OCI-LY7 (cell line): ENCODE measurements around the gene GAN. TPM values are rescaled to one million over a fixed set of nuclear protein-coding genes. Genes with fewer than 3 reads are reported as not detected.

Source experiments
- BruUV-seq: library from RNA; stranded (reverse); fragments of 400-500 nt; replicated peaks from 2 replicates; lab custom pipeline; 2021; lab: Mats Ljungman, UMichigan
- CTCF ChIA-PET: fragments of 300-600 bp; sonication (Branson Sonifier 250); formaldehyde crosslinking; loops from one replicate; lab custom pipeline; 2022; ENCODE audit warnings: antibody characterized with exemption; ENCODE audit not compliant: unreplicated experiment; lab: Charles Lee
- POLR2A ChIA-PET: fragments of 300-600 bp; sonication (Branson Sonifier 250); formaldehyde crosslinking; loops from one replicate; lab custom pipeline; 2022; ENCODE audit warnings: antibody characterized with exemption; lab: Charles Lee
- DNase-seq: peaks from one replicate; pipeline ENCODE4 v3.0.0-alpha.2; 2015; ENCODE audit warnings: low spot score
- H2AFZ ChIP-seq: fragments of 200-600 bp; sonication (generic), shearing (Covaris generic); 2 replicates; pipeline ENCODE4 v1.6.1; 2014; ENCODE audit warnings: mild to moderate bottlenecking, antibody characterized with exemption, low read length, moderate library complexity
- H3K27ac ChIP-seq: fragments of 200-600 bp; sonication (generic); 2 replicates; pipeline ENCODE4 v1.5.1; 2014; ENCODE audit warnings: mixed run types, low read depth, mild to moderate bottlenecking, moderate library complexity, low read length, inconsistent platforms; ENCODE audit not compliant: poor library complexity, severe bottlenecking
- H3K36me3 ChIP-seq: fragments of 200-600 bp; sonication (generic); 2 replicates; pipeline ENCODE4 v1.6.1; 2014; ENCODE audit warnings: mild to moderate bottlenecking, antibody characterized with exemption, low read length, moderate library complexity, mixed read lengths; ENCODE audit not compliant: insufficient read depth
- H3K4me1 ChIP-seq: fragments of 200-600 bp; sonication (generic); 2 replicates; pipeline ENCODE4 v1.5.1; 2014; ENCODE audit warnings: mild to moderate bottlenecking, low read length; ENCODE audit not compliant: insufficient read depth, poor library complexity, severe bottlenecking
- H3K4me2 ChIP-seq: fragments of 200-600 bp; sonication (generic); 2 replicates; pipeline ENCODE4 v1.6.1; 2014; ENCODE audit warnings: mild to moderate bottlenecking, low read length
- H3K4me3 ChIP-seq: fragments of 200-600 bp; sonication (generic); 2 replicates; pipeline ENCODE4 v1.5.1; 2014; ENCODE audit warnings: mild to moderate bottlenecking, low read depth, low read length; ENCODE audit not compliant: poor library complexity, severe bottlenecking
- H3K79me2 ChIP-seq: fragments of 200-600 bp; sonication (generic); 2 replicates; pipeline ENCODE4 v1.6.1; 2016; ENCODE audit warnings: low read depth, mild to moderate bottlenecking, low read length, moderate library complexity, mixed read lengths; ENCODE audit not compliant: insufficient read depth
- H3K9me2 ChIP-seq: fragments of 200-600 bp; sonication (generic); 2 replicates; pipeline ENCODE4 v1.6.1; 2016; ENCODE audit warnings: mild to moderate bottlenecking, low read length, mixed read lengths; ENCODE audit not compliant: insufficient read depth
- H3K9me3 ChIP-seq: fragments of 200-600 bp; sonication (generic); 2 replicates; pipeline ENCODE4 v1.6.1; 2014; ENCODE audit warnings: mild to moderate bottlenecking, mixed run types, low read length, mixed read lengths
- H4K20me1 ChIP-seq: fragments of 200-600 bp; sonication (generic); 2 replicates; pipeline ENCODE4 v1.6.1; 2014; ENCODE audit warnings: mild to moderate bottlenecking, antibody characterized with exemption, low read length, moderate library complexity, mixed read lengths; ENCODE audit not compliant: insufficient read depth
- CTCF ChIP-seq: fragments of 200-600 bp; sonication (generic); conservative IDR thresholded peaks from 2 replicates; pipeline ENCODE4 v1.5.1; 2014; ENCODE audit warnings: mild to moderate bottlenecking, antibody characterized with exemption, low read length, moderate library complexity, mixed read lengths
- EZH2phosphoT487 ChIP-seq: fragments of 200-600 bp; sonication (generic); IDR thresholded peaks from 2 replicates; pipeline ENCODE4 v1.6.1; 2018; ENCODE audit warnings: low read depth, borderline replicate concordance, mild to moderate bottlenecking, mixed run types, antibody characterized with exemption, low read length, moderate library complexity, mixed read lengths
- intact Hi-C: fragments of 100-400 bp; cut with micrococcal nuclease; formaldehyde crosslinking; loops from one replicate; pipeline ENCODE4 v1.10.0; 2022; ENCODE audit not compliant: unreplicated experiment
- total RNA-seq, 2 experiments: library from RNA; depleted of rRNA in 1 of 2; stranded (reverse); fragments of >200 nt in 1 of 2; shearing (Covaris generic) in 1 of 2; gene quantifications; 2 replicates each; pipeline ENCODE4 v1.2.3, GENCODE V29; 2014 to 2022

Gene GAN
- total RNA-seq, 2 experiments from 2014 or later, result 5.1 to 14.2 TPM

DNA sequence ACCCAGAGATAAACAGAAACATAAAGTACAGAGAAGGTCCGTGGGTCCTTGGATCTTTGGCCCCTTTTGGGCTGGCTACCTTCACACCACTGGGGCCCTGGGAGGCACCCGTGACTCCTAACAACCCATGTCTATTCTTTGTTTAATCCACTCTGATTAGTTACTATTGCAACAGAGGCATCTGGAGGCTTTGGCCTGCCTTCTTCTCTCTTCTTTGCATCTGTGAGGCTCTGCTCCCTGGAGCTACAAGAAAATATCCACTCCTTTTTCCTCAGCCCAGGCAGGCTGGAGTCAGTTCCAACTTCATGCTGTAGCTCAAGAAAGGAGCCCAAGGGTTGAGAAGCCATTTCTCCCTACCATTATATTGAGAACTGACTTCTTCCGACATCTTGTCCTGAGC is 120.3 kb downstream of the GAN start:
- Histone ChIP-seq H3K36me3 (no peaks in the 10 kb centered on the region), H3K9me2 (no peaks in the 10 kb centered on the region), H3K9me3 (no peaks in the 10 kb centered on the region), H4K20me1 (no peaks in the 10 kb centered on the region), H3K4me1 (peaks cover 41% of the 10 kb centered on the region), H3K4me2 (no peak overlapping the region), H2AFZ (no peak overlapping the region; the same call in 1 of the 2 replicates), H3K27ac (no peak overlapping the region), H3K79me2 (no peaks in the 10 kb centered on the region), H3K4me3 (no peak overlapping the region)
- BruUV-seq, result no TSS peak
- intact Hi-C loops, result no loop called here
- no peak for DNase-seq
- POLR2A ChIA-PET, result interaction anchor here (1.1 to 3.4 kb wide), 3 partner anchors 19 to 78 kb away, joined by 3 to 23 read pairs (median 3); no protein-coding TSS in a partner anchor
- TF ChIP-seq EZH2phosphoT487, result no peak
- CTCF ChIA-PET, result interaction anchor here (0.6 kb wide), 1 partner anchor 26 kb away, joined by 3 read pairs; no protein-coding TSS in a partner anchor

- Histone ChIP-seq H3K9me3 (no peaks in the 10 kb centered on the region), H3K36me3 (no peaks in the 10 kb centered on the region), H3K4me1 (peaks cover 41% of the 10 kb centered on the region), H3K4me3 (no peak overlapping the region), H4K20me1 (no peaks in the 10 kb centered on the region), H3K27ac (no peak overlapping the region), H3K9me2 (no peaks in the 10 kb centered on the region), H3K4me2 (no peak overlapping the region), H3K79me2 (no peaks in the 10 kb centered on the region), H2AFZ (no peak overlapping the region; the same call in 1 of the 2 replicates)
- BruUV-seq, result no TSS peak
- CTCF ChIA-PET, result interaction anchor here (0.6 kb wide), 1 partner anchor 26 kb away, joined by 3 read pairs; no protein-coding TSS in a partner anchor
- POLR2A ChIA-PET, result interaction anchor here (1.4 to 3.4 kb wide), 2 partner anchors 19 to 45 kb away, joined by 3 to 23 read pairs; no protein-coding TSS in a partner anchor
- intact Hi-C loops, result no loop called here
- TF ChIP-seq CTCF, result no peak
- no peak for DNase-seq
These were observed 120.8 kb downstream of the GAN start for GRCh38 chr16:81435567-81435966.

GRCh38 chr16:81436386-81436785 is 121.6 kb downstream of the GAN start:
- no peak for DNase-seq
- CTCF ChIA-PET, result no interaction called here
- Histone ChIP-seq H3K4me2 (no peak overlapping the region), H3K79me2 (no peaks in the 10 kb centered on the region), H2AFZ (no peak overlapping the region), H3K9me2 (no peaks in the 10 kb centered on the region), H3K27ac (no peak overlapping the region), H3K36me3 (no peaks in the 10 kb centered on the region), H3K4me1 (peaks cover 36% of the 10 kb centered on the region), H3K9me3 (no peaks in the 10 kb centered on the region), H4K20me1 (no peaks in the 10 kb centered on the region), H3K4me3 (no peak overlapping the region)
- no TSS peak for BruUV-seq
- POLR2A ChIA-PET, result no interaction called here
- no peak for TF ChIP-seq CTCF
- no peak for TF ChIP-seq EZH2phosphoT487
- intact Hi-C loops, result no loop called here
